ENCODE data around the gene KLHL26.

GRCh38 chr19:18629166-18630088 lies 7.4 kb upstream of the KLHL26 start:
- TF ChIP-seq CTCF (IDR thresholded peaks at IDR 0.05; ENCODE audit: insufficient read depth, low read length, poor library complexity, severe bottlenecking) (no peak), EZH2phosphoT487 (conservative IDR thresholded peaks at IDR 0.05; ENCODE audit: low read length) (no peak)

Measured in SU-DHL-6 (cell line).